Fibroblast of villous mesenchyme (primary cell): ENCODE data around the gene LMNTD1. TPM values are rescaled to one million over a fixed set of nuclear protein-coding genes. Genes with fewer than 3 reads are reported as not detected.

Experiments used
- DNase-seq: peaks from one replicate; pipeline ENCODE4 v3.0.0-alpha.2; 2010; ENCODE audit warnings: low read depth
- H3K4me3 ChIP-seq: 2 replicates; pipeline ENCODE4 v1.5.1; 2011; ENCODE audit warnings: low read depth, mild to moderate bottlenecking, low read length
- CTCF ChIP-seq: IDR thresholded peaks from 2 replicates; pipeline ENCODE4 v1.5.1; 2012; ENCODE audit warnings: low read depth, mild to moderate bottlenecking, low read length; ENCODE audit not compliant: insufficient read depth
- total RNA-seq: library from RNA; depleted of rRNA; stranded (reverse); fragments of >200 nt; gene quantifications from 2 replicates; pipeline ENCODE4 v1.2.3, GENCODE V29; 2012

LMNTD1 gene
- total RNA-seq, 1 donor = not detected

DNA sequence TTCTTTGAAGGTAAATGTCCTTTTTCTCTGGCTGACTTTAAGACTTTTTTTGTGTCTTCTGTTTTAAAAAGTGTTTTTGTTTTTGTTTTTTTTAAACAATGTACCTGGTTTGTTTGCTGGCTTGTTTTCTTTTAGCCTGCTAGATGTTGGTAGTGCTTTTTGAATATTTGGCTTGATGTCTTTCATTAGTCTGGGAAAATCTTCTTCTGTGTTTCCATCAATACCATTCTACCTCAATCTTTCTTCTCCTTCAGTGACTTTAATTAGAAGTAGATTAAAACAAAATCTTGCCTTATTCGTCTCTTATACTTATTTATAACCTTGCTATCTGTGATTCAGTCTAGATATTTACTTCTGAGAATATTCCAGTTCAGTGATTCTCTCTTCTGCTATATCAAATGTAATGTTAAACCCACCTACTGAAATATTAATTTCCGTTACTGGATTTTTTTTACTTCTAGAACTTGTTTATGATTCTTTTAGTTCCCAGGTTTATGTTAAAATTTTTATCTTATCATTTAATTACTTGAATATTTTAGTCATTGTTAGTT, 21.5 kb downstream of the LMNTD1 start:
- no peak for TF ChIP-seq CTCF
- no peak for DNase-seq
- H3K4me3 ChIP-seq = no peak overlapping the region

DNA sequence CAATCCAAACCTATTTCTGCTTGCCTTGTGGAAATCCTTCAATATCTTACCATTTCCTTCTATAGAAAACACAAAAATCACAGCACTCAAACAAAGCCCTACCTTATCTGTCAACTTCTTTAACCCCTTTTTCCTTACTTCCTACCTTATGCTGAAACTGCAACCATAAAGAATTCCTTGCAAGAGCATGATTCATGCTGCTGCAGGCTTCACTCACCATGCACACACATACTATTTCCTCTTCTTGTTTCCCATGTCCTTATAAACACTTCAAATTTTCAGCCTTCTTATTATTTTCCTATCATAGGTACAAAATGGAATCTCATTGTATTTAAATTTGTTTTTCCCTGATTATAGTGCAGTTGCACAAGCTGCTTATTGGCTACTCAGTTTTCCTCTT, 23.3 kb downstream of the LMNTD1 start:
- no peak for DNase-seq
- TF ChIP-seq CTCF = no peak

DNA sequence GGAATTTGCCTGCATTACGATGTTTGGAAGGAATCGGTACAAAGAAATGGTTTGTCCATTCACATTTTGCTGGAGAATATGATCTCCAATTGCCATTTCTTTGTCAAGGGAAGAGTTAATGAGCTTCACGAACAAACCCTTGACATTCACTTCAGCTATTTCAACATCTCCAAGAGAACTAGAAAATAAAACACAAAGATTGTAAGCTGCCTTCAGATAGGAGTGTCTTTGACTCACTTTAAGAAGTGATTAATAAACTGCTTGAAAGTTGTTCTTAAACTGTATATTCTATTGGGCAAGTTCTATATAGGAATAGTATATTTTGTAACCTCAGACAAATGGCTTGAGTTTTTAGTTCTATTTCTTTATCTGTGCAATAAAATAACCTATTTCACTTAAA, 26.3 kb downstream of the LMNTD1 start:
- no peak for TF ChIP-seq CTCF
- no peak overlapping the region for H3K4me3 ChIP-seq
- DNase-seq = no peak

More for the DNA sequence above, 23.3 kb downstream of the LMNTD1 start:
- H3K4me3 ChIP-seq = no peak overlapping the region

DNA sequence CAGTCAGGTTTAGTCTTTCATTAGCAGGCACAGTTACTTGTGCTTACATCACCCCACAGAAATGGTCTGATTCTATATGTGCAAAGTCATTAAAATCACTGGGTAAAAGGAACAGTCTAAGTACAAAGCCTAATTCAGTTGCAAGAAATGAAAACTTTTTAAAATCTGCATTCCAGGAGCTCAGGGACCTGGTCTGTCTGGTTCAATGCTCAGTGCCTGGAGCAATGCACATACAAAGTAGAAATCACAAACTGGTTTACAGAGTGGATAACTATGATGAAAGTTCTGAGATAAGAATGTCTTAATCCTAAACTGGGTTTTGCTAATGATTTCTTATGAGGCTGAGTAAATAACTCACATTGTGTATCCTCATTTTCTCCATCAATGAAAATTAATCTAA, 28.7 kb downstream of the LMNTD1 start:
- no peak for TF ChIP-seq CTCF
- H3K4me3 ChIP-seq = no peak overlapping the region
- no peak for DNase-seq

GRCh38 chr12:25521625-25522256, 31.3 kb downstream of the LMNTD1 start:
- TF ChIP-seq CTCF = no peak
- H3K4me3 ChIP-seq = no peak overlapping the region
- no peak for DNase-seq

DNA sequence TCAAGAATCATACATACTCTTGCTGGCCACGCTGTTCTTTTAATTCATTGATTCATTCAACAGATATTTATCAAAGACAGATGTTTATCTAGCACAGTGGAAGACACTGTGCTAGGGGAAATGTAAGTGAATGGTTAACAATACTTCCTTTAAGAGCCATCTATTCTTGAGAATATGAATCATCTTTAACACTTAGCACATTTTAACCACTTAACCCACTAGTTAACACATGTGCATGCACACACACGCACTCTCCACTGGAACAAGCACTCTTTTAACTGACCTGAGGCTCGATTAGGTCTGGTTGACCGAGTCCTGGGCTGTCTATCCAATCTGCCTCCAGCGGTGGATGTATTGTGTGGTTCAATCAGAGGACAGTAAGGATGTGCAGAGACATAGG, 34.6 kb downstream of the LMNTD1 start:
- H3K4me3 ChIP-seq = no peak overlapping the region
- DNase-seq = no peak

More for the DNA sequence above, 34.6 kb downstream of the LMNTD1 start:
- TF ChIP-seq CTCF = no peak
